ENCODE results near the gene SCRN2.
A peak's percentile ranks its signal among the peaks of the same experiment; 100 is the strongest.

Gene SCRN2

GRCh38 chr17:47819475-47819874, 21.6 kb downstream of the SCRN2 start:
- no peak for DNase-seq

- DNase-seq, result no peak
Measured at GRCh38 chr17:47818002-47818695, 22.9 kb downstream of the SCRN2 start.

GRCh38 chr17:47816947-47817346, 24.1 kb downstream of the SCRN2 start:
- DNase-seq, result no peak

GRCh38 chr17:47816111-47816735, 24.9 kb downstream of the SCRN2 start:
- DNase-seq, result no peak

GRCh38 chr17:47815106-47815918, 25.8 kb downstream of the SCRN2 start:
- DNase-seq, result no peak

- DNase-seq, result no peak
Measured at GRCh38 chr17:47813512-47814031, 27.5 kb downstream of the SCRN2 start.

- DNase-seq, result no peak
Measured at GRCh38 chr17:47813077-47813476, 28.0 kb downstream of the SCRN2 start.

GRCh38 chr17:47812146-47812920, 28.7 kb downstream of the SCRN2 start:
- no peak for DNase-seq

GRCh38 chr17:47811709-47812108, 29.4 kb downstream of the SCRN2 start:
- no peak for DNase-seq

- no peak for DNase-seq
Measured at GRCh38 chr17:47810901-47811635, 30.0 kb downstream of the SCRN2 start.

GRCh38 chr17:47810200-47810821, 30.8 kb downstream of the SCRN2 start:
- peak; percentile 77 for DNase-seq

GRCh38 chr17:47808830-47809480, 32.1 kb downstream of the SCRN2 start:
- DNase-seq, result no peak

GRCh38 chr17:47808036-47808829, 32.8 kb downstream of the SCRN2 start:
- DNase-seq, result no peak

- DNase-seq, result no peak
Measured at GRCh38 chr17:47807421-47807820, 33.7 kb downstream of the SCRN2 start.

- no peak for DNase-seq
Measured at GRCh38 chr17:47806913-47807255, 34.2 kb downstream of the SCRN2 start.

- DNase-seq, result no peak
Measured at GRCh38 chr17:47806026-47806912, 34.8 kb downstream of the SCRN2 start.

- no peak for DNase-seq
Measured at GRCh38 chr17:47804461-47804860, 36.6 kb downstream of the SCRN2 start.

- no peak for DNase-seq
Measured at GRCh38 chr17:47803751-47804150, 37.3 kb downstream of the SCRN2 start.

- DNase-seq, result no peak
Measured at GRCh38 chr17:47803201-47803600, 37.9 kb downstream of the SCRN2 start.
